DOHH2 (cell line): ENCODE measurements around the gene CDC42BPA.
"Not testable (repeated sequence)": the region's sequence is repeated elsewhere in the genome, so short reads cannot be mapped to it uniquely, and the experiment has no call there.

Source experiments
- H3F3A ChIP-seq: fragments of 200-600 bp; sonication (generic), shearing (Covaris generic); 2 replicates; pipeline ENCODE4 v1.6.0; 2016; ENCODE audit warnings: antibody characterized with exemption, mild to moderate bottlenecking; ENCODE audit not compliant: control insufficient read depth, insufficient read depth
- H3K27ac ChIP-seq: fragments of 200-600 bp; sonication (generic); 2 replicates; pipeline ENCODE4 v1.5.1; 2014; ENCODE audit warnings: low read depth, mild to moderate bottlenecking, low read length, moderate library complexity
- H3K27me3 ChIP-seq: fragments of 200-600 bp; sonication (generic); 2 replicates; pipeline ENCODE4 v1.6.1; 2014; ENCODE audit warnings: mild to moderate bottlenecking, low read length, mixed read lengths; ENCODE audit not compliant: control insufficient read depth
- H3K36me3 ChIP-seq: fragments of 200-600 bp; sonication (generic); 2 replicates; pipeline ENCODE4 v1.6.1; 2014; ENCODE audit warnings: mild to moderate bottlenecking, low read length, moderate library complexity, mixed read lengths; ENCODE audit not compliant: control insufficient read depth
- H3K4me1 ChIP-seq: fragments of 200-600 bp; sonication (generic); 2 replicates; pipeline ENCODE4 v1.6.1; 2014; ENCODE audit warnings: mild to moderate bottlenecking, low read length, mixed read lengths; ENCODE audit not compliant: control insufficient read depth
- H3K4me2 ChIP-seq: fragments of 200-600 bp; sonication (generic); 2 replicates; pipeline ENCODE4 v1.6.0; 2014; ENCODE audit warnings: mild to moderate bottlenecking, low read length, moderate library complexity
- H3K4me3 ChIP-seq: fragments of 200-600 bp; sonication (generic); 2 replicates; pipeline ENCODE4 v1.5.1; 2014; ENCODE audit warnings: mild to moderate bottlenecking, low read length, mixed read lengths
- H3K79me2 ChIP-seq: fragments of 200-600 bp; sonication (generic); 2 replicates; pipeline ENCODE4 v1.6.1; 2014; ENCODE audit warnings: mild to moderate bottlenecking, low read length, mixed read lengths; ENCODE audit not compliant: control insufficient read depth
- H3K9me2 ChIP-seq: fragments of 200-600 bp; sonication (generic); replicated peaks from 2 replicates; pipeline ENCODE4 v1.6.1; 2014; ENCODE audit warnings: mild to moderate bottlenecking, low read length, mixed read lengths; ENCODE audit not compliant: control insufficient read depth
- H3K9me3 ChIP-seq: fragments of 200-600 bp; sonication (generic); 2 replicates; pipeline ENCODE4 v1.6.1; 2014; ENCODE audit warnings: antibody characterized with exemption, low read length, mixed read lengths; ENCODE audit not compliant: control insufficient read depth, insufficient read depth
- H4K20me1 ChIP-seq: fragments of 200-600 bp; sonication (generic); 2 replicates; pipeline ENCODE4 v1.6.0; 2014; ENCODE audit warnings: low read depth, mild to moderate bottlenecking, antibody characterized with exemption, low read length, moderate library complexity; ENCODE audit not compliant: control insufficient read depth, insufficient read depth
- EZH2phosphoT487 ChIP-seq: fragments of 200-600 bp; sonication (generic); IDR thresholded peaks from 2 replicates; pipeline ENCODE4 v1.6.1; 2017; ENCODE audit warnings: borderline replicate concordance, mild to moderate bottlenecking, antibody characterized with exemption, low read length, moderate library complexity, mixed read lengths
- TF ChIP-seq, protein P1 (sequence below): fragments of 200-600 bp; sonication (generic); IDR thresholded peaks from one replicate; pipeline ENCODE4 v1.5.1; 2014; ENCODE audit warnings: antibody characterized with exemption, mild to moderate bottlenecking, low read depth, low read length; ENCODE audit not compliant: poor library complexity, severe bottlenecking

Gene CDC42BPA

DNA sequence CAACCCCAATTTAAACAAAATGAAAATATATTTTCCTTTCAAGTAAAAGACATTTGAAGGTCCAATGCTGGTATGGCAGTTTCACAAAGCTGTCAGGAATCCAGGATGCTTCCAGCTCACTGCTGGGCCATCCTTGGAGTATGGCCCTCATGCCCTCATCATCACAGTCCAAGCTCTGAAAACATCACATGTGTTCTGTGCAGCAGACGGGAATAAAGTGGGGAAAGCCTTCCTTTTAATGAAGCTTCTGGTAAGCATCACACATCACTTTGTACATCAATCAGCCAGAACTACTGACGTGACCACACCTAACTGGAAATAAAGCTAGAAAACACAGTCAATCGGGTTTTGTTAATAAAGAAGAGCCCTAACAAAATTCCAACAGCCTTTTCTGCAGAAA lies 22.7 kb downstream of the CDC42BPA start:
- Histone ChIP-seq H3K4me2 (no peak overlapping the region), H3F3A (no peaks in the 10 kb centered on the region), H3K4me3 (no peak overlapping the region), H3K27me3 (no peaks in the 10 kb centered on the region), H3K79me2 (no peaks in the 10 kb centered on the region), H3K9me3 (no peaks in the 10 kb centered on the region), H4K20me1 (no peaks in the 10 kb centered on the region), H3K4me1 (no peaks in the 10 kb centered on the region), H3K27ac (no peak overlapping the region), H3K36me3 (no peaks in the 10 kb centered on the region), H3K9me2 (no peaks in the 10 kb centered on the region)
- no peak for TF ChIP-seq EZH2phosphoT487

DNA sequence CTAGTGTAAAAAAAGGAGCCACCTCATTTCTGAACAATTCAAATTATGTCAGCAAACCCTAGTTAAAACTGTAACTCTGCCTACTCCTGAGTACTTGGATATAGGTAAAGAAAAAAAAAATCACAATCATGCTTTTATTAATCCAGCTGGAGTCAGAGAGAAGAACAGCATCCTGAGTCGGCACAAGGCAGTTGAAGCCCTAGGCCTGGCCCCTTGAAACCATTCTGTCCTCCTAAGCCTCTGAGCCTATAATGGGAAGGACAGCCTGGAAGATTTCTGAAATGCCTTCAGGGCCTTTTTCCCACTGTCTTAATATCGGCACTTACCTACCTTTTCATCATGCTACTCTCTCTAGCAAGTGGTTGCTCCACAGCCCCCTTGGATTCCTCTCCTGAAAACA lies 32.5 kb downstream of the CDC42BPA start:
- no peaks in the 10 kb centered on the region for H3K4me1 ChIP-seq
- TF ChIP-seq EZH2phosphoT487, result no peak
- TF ChIP-seq, protein P1, sequence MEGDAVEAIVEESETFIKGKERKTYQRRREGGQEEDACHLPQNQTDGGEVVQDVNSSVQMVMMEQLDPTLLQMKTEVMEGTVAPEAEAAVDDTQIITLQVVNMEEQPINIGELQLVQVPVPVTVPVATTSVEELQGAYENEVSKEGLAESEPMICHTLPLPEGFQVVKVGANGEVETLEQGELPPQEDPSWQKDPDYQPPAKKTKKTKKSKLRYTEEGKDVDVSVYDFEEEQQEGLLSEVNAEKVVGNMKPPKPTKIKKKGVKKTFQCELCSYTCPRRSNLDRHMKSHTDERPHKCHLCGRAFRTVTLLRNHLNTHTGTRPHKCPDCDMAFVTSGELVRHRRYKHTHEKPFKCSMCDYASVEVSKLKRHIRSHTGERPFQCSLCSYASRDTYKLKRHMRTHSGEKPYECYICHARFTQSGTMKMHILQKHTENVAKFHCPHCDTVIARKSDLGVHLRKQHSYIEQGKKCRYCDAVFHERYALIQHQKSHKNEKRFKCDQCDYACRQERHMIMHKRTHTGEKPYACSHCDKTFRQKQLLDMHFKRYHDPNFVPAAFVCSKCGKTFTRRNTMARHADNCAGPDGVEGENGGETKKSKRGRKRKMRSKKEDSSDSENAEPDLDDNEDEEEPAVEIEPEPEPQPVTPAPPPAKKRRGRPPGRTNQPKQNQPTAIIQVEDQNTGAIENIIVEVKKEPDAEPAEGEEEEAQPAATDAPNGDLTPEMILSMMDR, result no peak
- H3K36me3 ChIP-seq, result no peaks in the 10 kb centered on the region
- H3K27ac ChIP-seq, result no peak overlapping the region
- no peak overlapping the region for H3K4me2 ChIP-seq
- H4K20me1 ChIP-seq, result no peaks in the 10 kb centered on the region
- no peak overlapping the region for H3K4me3 ChIP-seq
- no peaks in the 10 kb centered on the region for H3K9me3 ChIP-seq
- no peaks in the 10 kb centered on the region for H3F3A ChIP-seq
- no peaks in the 10 kb centered on the region for H3K9me2 ChIP-seq
- H3K27me3 ChIP-seq, result no peaks in the 10 kb centered on the region
- no peaks in the 10 kb centered on the region for H3K79me2 ChIP-seq

DNA sequence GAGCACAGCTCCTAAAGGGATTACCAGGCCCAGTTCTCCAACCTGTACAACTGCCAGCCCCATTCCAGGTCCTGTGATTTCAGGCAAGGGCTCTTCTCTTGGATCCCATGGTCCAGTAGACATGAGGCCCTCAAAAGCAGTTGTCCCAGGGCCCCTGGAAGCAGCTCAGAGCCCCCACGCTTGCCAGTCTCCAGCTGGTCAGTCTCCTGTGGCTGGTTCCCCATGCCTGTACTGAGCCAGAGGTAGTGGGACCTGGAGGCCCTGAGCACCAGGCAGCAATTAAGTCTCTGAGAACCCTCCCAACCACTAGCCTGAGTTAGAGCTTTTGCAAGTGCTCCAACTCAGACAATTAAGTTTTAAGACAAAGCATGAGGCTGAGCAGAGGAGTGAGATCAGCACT lies 36.9 kb downstream of the CDC42BPA start:
- Histone ChIP-seq H3K4me2 (no peak overlapping the region), H3K79me2 (no peaks in the 10 kb centered on the region), H3K9me3 (no peaks in the 10 kb centered on the region), H4K20me1 (no peaks in the 10 kb centered on the region), H3F3A (no peaks in the 10 kb centered on the region), H3K27ac (no peak overlapping the region), H3K27me3 (no peaks in the 10 kb centered on the region), H3K4me1 (no peaks in the 10 kb centered on the region), H3K36me3 (no peaks in the 10 kb centered on the region), H3K4me3 (no peak overlapping the region), H3K9me2 (no peaks in the 10 kb centered on the region)
- TF ChIP-seq, protein P1, result no peak
- no peak for TF ChIP-seq EZH2phosphoT487

DNA sequence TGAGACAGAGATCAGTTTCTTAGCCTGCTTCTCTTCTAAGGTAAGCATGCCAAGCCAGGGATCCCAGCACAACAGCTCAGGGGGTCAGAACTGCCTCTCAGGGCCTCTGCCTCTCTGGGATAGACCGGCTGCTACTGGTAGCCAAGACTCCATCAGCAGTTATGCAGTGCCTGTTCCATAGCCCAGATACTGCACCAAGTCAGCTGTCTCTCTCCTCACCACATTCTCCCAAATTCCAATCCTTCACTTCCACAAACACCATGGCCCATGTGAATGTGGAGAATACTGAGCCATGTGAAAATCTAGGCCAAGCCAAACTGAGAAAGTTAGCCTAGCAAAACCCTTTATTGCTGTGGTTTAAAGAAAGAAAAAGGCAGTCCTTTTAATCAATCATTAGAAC lies 37.5 kb downstream of the CDC42BPA start:
- no peaks in the 10 kb centered on the region for H3K9me3 ChIP-seq
- TF ChIP-seq, protein P1, result no peak
- TF ChIP-seq EZH2phosphoT487, result no peak
- no peaks in the 10 kb centered on the region for H3K36me3 ChIP-seq
- H4K20me1 ChIP-seq, result no peaks in the 10 kb centered on the region
- no peaks in the 10 kb centered on the region for H3K27me3 ChIP-seq
- H3F3A ChIP-seq, result no peaks in the 10 kb centered on the region
- H3K79me2 ChIP-seq, result no peaks in the 10 kb centered on the region
- H3K4me3 ChIP-seq, result no peak overlapping the region
- no peak overlapping the region for H3K27ac ChIP-seq
- no peaks in the 10 kb centered on the region for H3K9me2 ChIP-seq
- no peak overlapping the region for H3K4me2 ChIP-seq
- no peaks in the 10 kb centered on the region for H3K4me1 ChIP-seq

DNA sequence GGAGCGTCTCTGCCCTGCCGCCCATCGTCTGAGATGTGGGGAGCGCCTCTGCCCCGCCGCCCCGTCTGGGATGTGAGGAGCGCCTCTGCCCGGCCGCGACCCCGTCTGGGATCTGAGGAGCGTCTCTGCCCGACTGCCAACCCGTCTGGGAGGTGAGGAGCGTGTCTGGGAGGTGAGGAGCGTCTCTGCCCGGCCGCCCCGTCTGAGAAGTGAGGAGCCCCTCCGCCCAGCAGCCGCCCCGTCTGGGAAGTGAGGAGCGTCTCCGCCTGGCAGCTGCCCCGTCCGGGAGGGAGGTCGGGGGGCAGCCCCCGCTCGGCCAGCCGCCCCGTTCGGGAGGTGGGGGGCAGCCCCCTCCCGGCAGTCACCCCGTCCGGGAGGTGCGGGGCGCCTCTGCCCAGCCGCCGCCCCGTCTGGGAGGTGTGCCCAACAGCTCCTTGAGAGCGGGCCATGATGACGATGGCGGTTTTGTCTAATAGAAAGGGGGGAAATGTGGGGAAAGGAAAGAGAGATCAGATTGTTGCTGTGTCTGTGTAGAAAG lies 42.1 kb downstream of the CDC42BPA start:
- H3K4me3 ChIP-seq, H4K20me1 ChIP-seq, H3K9me2 ChIP-seq, H3K27ac ChIP-seq, H3K9me3 ChIP-seq, H3K79me2 ChIP-seq, H3K4me1 ChIP-seq, H3F3A ChIP-seq, H3K27me3 ChIP-seq, H3K36me3 ChIP-seq, H3K4me2 ChIP-seq: not testable (repeated sequence)
